Stimulated activated CD8-positive, alpha-beta memory T cell treated with anti-CD3 and anti-CD28 coated beads, Interleukin-15, amount 100 ng/mL, for 4 hours (primary cell): ENCODE measurements around the gene GPR137B.

Source experiments
- DNase-seq, 2 donors: peaks; one replicate each; pipeline ENCODE4 v3.0.0-alpha.2; 2020; ENCODE audit warnings: low read depth in 2 of 2

Gene GPR137B

DNA sequence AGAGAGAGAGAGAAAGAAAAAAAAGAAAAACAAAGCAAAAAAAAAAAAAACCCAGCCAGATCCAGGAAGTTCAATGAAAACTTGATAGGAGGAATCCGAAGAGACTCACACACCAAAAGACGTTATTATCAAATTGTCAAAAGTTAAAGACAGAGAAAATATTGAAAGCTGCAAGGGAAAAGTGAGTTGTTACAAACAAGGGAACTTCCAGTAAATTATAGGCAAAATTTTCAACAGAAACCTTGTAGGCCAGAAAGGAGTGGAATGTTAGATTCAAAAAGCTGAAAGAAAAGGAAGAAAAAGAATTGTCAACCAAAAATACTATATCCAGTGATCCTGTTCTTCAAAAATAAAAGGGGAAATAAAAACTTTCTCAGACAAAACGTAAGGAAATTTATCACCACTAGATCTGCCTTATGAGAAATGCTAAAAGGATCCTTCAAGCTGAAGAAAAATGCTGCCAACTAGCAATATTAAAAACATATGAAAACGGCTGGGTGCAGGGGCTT, 115.8 kb downstream of the GPR137B start:
- no peak for DNase-seq
